PC-9 (cell line): ENCODE data around the gene GPR148. TPM values are rescaled to one million over a fixed set of nuclear protein-coding genes. Genes with fewer than 3 reads are reported as not detected.

Experiments
- BruUV-seq: library from RNA; stranded (reverse); fragments of 400-500 nt; replicated peaks from 2 replicates; lab custom pipeline; 2021; lab: Mats Ljungman, UMichigan
- CTCF ChIA-PET: fragments of 300-600 bp; sonication (Branson Sonifier 250); formaldehyde crosslinking; loops from one replicate; lab custom pipeline; 2022; ENCODE audit warnings: antibody characterized with exemption; lab: Charles Lee
- POLR2A ChIA-PET: fragments of 300-600 bp; sonication (Branson Sonifier 250); formaldehyde crosslinking; loops from one replicate; lab custom pipeline; 2022; ENCODE audit warnings: antibody characterized with exemption; ENCODE audit not compliant: unreplicated experiment; lab: Charles Lee
- DNase-seq, 2 experiments: peaks; one replicate each; pipeline versions ENCODE4 v3.0.0 to v3.0.0-alpha.2; 2015 to 2022; ENCODE audit warnings: mixed read lengths in 1 of 2
- H2AFZ ChIP-seq: fragments of 200-600 bp; sonication (generic); 2 replicates; pipeline ENCODE4 v1.8.1; 2017; ENCODE audit warnings: antibody characterized with exemption
- H3F3A ChIP-seq: fragments of 200-600 bp; sonication (generic); 2 replicates; pipeline ENCODE4 v1.8.1; 2017; ENCODE audit warnings: antibody characterized with exemption, mild to moderate bottlenecking, low read depth; ENCODE audit not compliant: insufficient read depth
- H3K27ac ChIP-seq: fragments of 200-600 bp; sonication (generic); 2 replicates; pipeline ENCODE4 v1.6.1; 2016; ENCODE audit warnings: mixed run types
- H3K27me3 ChIP-seq: fragments of 200-600 bp; sonication (generic); 2 replicates; pipeline ENCODE4 v1.6.1; 2016; ENCODE audit warnings: low read depth, mixed run types; ENCODE audit not compliant: insufficient read depth
- H3K36me3 ChIP-seq: fragments of 200-600 bp; sonication (generic); 2 replicates; pipeline ENCODE4 v1.6.1; 2016; ENCODE audit warnings: low read depth, mixed run types
- H3K4me1 ChIP-seq: fragments of 200-600 bp; sonication (generic); replicated peaks from 2 replicates; pipeline ENCODE4 v1.6.1; 2016; ENCODE audit warnings: mixed run types; ENCODE audit not compliant: insufficient read depth
- H3K4me2 ChIP-seq: fragments of 200-600 bp; sonication (generic); 2 replicates; pipeline ENCODE4 v1.6.1; 2017; ENCODE audit warnings: mixed run types
- H3K4me3 ChIP-seq: fragments of 200-600 bp; sonication (generic); 2 replicates; pipeline ENCODE4 v1.6.1; 2016; ENCODE audit warnings: mixed run types
- H3K79me2 ChIP-seq: fragments of 200-600 bp; sonication (generic); 2 replicates; pipeline ENCODE4 v1.6.1; 2017; ENCODE audit warnings: low read depth, mixed run types
- H3K9me2 ChIP-seq: fragments of 200-600 bp; sonication (generic); 2 replicates; pipeline ENCODE4 v1.8.1; 2017; ENCODE audit warnings: mild to moderate bottlenecking; ENCODE audit not compliant: insufficient read depth
- H3K9me3 ChIP-seq: fragments of 200-600 bp; sonication (generic); 2 replicates; pipeline ENCODE4 v1.8.1; 2016; ENCODE audit warnings: low read depth; ENCODE audit not compliant: insufficient read depth
- H4K20me1 ChIP-seq: fragments of 200-600 bp; sonication (generic); 2 replicates; pipeline ENCODE4 v1.8.1; 2017; ENCODE audit not compliant: insufficient read depth
- CTCF ChIP-seq: fragments of 200-600 bp; sonication (generic); conservative IDR thresholded peaks from 2 replicates; pipeline ENCODE4 v1.6.1; 2017; ENCODE audit warnings: mixed run types, antibody characterized with exemption, mild to moderate bottlenecking, moderate library complexity
- EZH2 ChIP-seq: fragments of 200-600 bp; sonication (generic); IDR thresholded peaks from 2 replicates; pipeline ENCODE4 v1.8.0; 2017; ENCODE audit warnings: antibody characterized with exemption, low read depth
- intact Hi-C: fragments of 100-400 bp; cut with micrococcal nuclease; formaldehyde crosslinking; loops from one replicate; pipeline ENCODE4 v1.10.0; 2022; ENCODE audit not compliant: unreplicated experiment
- total RNA-seq: library from RNA; stranded (reverse); gene quantifications from 2 replicates; pipeline ENCODE4 v1.2.3, GENCODE V29; 2021

Gene GPR148
- total RNA-seq, 1 experiment from 2014 or later, result not detected

- no peak overlapping the region for H2AFZ ChIP-seq
- intact Hi-C loops, result no loop called here
- no peak overlapping the region for H3K27ac ChIP-seq
- POLR2A ChIA-PET, result no interaction called here
- no peak overlapping the region for H3K4me3 ChIP-seq
- no peak overlapping the region for H3K4me2 ChIP-seq
- H3K9me2 ChIP-seq, result no peaks in the 10 kb centered on the region
- no peaks in the 10 kb centered on the region for H3K4me1 ChIP-seq
- TF ChIP-seq EZH2, result no peak
- no peak for TF ChIP-seq CTCF
- peaks cover 19% of the 10 kb centered on the region; the same call in 1 of the 2 replicates for H3K27me3 ChIP-seq
- H3K79me2 ChIP-seq, result no peaks in the 10 kb centered on the region
- CTCF ChIA-PET, result no interaction called here
- H4K20me1 ChIP-seq, result no peaks in the 10 kb centered on the region
- H3F3A ChIP-seq, result no peaks in the 10 kb centered on the region
- BruUV-seq, result no TSS peak
- no peaks in the 10 kb centered on the region for H3K9me3 ChIP-seq
- no peaks in the 10 kb centered on the region for H3K36me3 ChIP-seq
- DNase-seq, result no peak
Measured at GRCh38 chr2:130720036-130720435, 8.8 kb upstream of the GPR148 start.

GRCh38 chr2:130720528-130720927 lies 8.3 kb upstream of the GPR148 start:
- Histone ChIP-seq H3K79me2 (no peaks in the 10 kb centered on the region), H3K4me3 (no peak overlapping the region), H3K27ac (no peak overlapping the region), H3F3A (no peaks in the 10 kb centered on the region), H3K4me2 (no peak overlapping the region), H3K27me3 (peaks cover 19% of the 10 kb centered on the region; the same call in 1 of the 2 replicates), H3K9me2 (no peaks in the 10 kb centered on the region), H4K20me1 (no peaks in the 10 kb centered on the region), H3K9me3 (no peaks in the 10 kb centered on the region), H3K36me3 (no peaks in the 10 kb centered on the region), H2AFZ (no peak overlapping the region), H3K4me1 (no peaks in the 10 kb centered on the region)
- intact Hi-C loops, result no loop called here
- TF ChIP-seq EZH2, result no peak
- no peak for TF ChIP-seq CTCF
- no peak for DNase-seq
- BruUV-seq, result no TSS peak
- ChIA-PET POLR2A (no interaction called here), CTCF (no interaction called here)

- DNase-seq, result no peak
- no peaks in the 10 kb centered on the region for H4K20me1 ChIP-seq
- no peaks in the 10 kb centered on the region for H3K4me1 ChIP-seq
- no peaks in the 10 kb centered on the region for H3K79me2 ChIP-seq
- no peak overlapping the region for H3K27ac ChIP-seq
- no peak overlapping the region for H3K4me3 ChIP-seq
- ChIA-PET POLR2A (no interaction called here), CTCF (no interaction called here)
- H3K27me3 ChIP-seq, result peaks cover 52% of the 10 kb centered on the region
- no TSS peak for BruUV-seq
- intact Hi-C loops, result no loop called here
- no peaks in the 10 kb centered on the region for H3K9me3 ChIP-seq
- TF ChIP-seq CTCF (no peak), EZH2 (no peak)
- H3K4me2 ChIP-seq, result no peak overlapping the region
- no peaks in the 10 kb centered on the region for H3K36me3 ChIP-seq
- no peaks in the 10 kb centered on the region for H3K9me2 ChIP-seq
- no peaks in the 10 kb centered on the region for H3F3A ChIP-seq
- no peak overlapping the region for H2AFZ ChIP-seq
Measured at GRCh38 chr2:130724455-130724854, 4.4 kb upstream of the GPR148 start.
